ENCODE results near the gene GLYR1.
A peak's percentile ranks its signal among the peaks of the same experiment; 100 is the strongest.

GLYR1 gene

DNA sequence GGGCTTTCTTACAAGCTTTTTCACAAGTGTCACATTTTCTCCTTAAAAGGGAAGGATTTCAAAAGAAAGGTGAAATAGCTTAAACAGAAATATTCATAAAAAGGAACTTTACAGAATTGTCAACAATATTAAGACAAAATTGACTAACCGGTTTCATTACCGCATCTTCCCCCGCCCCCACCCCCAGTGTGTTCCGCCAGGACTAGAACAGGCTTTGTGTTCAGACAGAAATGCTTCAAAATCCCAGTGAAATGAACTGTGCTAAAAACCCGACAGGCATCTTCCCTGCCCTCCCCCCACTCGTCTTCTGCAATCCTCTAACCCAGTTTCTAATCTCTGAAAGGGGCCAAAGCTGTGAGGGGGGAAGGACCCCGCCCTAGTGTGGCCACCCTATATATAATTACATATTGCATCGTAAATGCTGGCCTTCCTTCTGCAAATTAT, 43.7 kb downstream of the GLYR1 start:
- no peak for DNase-seq

DNA sequence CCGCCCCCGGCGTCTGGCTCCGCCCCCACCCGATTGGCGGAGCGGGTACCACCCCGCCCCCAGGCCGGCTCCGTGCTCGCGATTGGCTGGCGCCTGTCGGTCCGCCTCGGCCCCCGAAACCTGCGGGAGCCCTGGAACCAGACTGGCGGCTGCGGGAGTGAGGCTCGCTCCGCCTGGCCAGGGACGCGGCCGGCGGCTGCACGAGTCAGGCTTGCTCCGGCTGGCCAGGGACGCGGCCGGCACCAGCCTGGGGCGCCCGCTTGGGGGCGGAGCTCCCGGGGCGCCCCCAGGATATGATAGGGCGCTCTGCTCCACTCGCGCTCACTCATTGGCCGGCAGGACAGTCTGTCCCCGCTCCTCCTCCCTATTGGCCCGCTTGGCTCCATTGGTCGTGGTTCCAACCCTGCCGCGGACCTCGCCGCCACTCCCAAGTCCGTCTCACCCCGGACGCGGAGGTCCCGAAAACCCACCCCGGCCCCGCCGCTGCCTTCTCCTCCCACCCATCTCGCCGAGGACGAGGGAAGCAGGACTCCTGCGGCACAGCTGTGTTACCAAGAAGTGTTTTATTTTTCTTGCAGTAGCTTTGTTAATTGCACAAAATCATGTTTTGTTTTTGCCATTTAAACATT, 44.3 kb downstream of the GLYR1 start:
- peak; percentile 93 for DNase-seq

DNA sequence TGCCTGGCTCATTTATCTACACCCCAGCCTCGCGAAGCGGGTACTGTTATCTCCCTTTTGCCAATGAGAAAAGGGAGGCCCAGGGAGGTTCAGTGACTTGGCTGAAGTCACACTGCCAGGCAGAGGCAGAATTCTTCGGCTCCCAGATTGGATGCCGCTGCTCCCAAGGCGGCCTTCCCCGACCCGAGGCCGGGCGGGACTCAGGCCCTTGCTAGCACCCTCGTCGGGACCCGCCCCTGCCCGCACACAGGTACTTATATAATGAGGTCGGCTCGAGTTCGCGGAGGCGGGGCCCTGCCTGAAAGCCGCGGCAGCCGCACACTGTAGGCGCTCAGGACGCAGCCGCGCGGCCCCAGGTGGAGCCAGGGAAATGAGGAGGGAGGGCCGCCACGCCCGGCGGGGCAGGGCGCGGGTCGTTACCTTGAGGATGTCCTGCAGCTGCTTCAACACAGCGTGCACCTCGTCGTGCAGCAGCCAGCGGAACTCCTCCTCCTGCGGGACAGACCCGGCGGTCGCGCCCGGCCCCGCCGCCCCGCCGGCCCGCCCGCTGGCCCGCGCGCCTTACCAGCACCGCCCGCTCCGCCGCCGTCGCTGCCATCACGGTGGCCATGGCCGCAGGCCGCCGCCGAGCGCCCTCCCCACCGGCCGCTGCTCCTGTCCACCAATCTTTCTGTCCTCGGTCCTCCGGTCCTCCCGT, 45.0 kb downstream of the GLYR1 start, which contains the start of gene ROGDI:
Gene ROGDI, minus strand, starts transcription at position 672 of the 697 bp plus-strand sequence. Its CDS starts 62 bp downstream, at position 610.
- DNase-seq, result peak; percentile 3

DNA sequence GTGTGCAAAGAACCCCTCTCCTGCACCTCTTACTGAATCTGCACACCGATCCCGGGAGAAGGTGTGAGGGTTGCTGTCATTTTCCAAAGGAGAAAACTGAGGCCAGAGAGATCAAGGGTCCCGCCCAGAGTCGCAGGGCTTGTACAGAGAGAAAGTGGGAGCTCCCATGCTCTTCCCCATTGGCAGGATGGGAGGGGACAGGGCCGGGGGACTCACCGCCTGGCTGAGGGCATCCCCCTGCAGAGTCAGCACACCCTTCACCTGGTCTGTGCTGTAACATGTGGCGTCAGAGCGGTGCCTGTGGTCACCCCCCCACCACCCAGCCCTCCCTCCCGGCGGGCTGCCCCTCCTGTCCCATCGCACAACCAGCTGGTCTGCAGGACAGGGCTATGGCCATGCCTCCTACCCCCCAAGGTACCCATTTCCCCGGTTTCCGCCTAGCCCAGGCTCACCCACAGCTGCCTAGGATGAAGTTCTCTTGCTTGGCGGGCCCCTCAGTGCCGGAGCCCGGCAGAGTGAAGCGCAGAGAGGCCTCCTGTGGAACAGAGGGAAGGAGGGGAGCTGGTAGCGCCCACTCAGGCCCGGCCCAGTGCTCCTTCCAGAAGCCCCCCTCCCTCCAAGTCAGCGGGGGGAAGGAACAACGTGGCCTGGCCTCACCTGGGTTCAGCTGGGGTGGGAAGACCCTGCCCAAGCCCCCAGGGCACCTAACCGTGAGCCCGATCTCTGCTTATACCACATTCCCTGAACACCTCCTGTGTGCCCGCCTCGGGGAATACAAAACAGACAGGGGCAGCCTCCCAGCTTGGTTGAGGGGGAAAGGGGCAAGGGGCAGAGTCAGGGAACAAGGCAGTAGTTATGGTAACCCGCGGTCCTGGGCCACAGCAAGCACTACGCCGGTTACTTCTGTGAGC, 45.8 kb downstream of the GLYR1 start:
- no peak for DNase-seq

DNA sequence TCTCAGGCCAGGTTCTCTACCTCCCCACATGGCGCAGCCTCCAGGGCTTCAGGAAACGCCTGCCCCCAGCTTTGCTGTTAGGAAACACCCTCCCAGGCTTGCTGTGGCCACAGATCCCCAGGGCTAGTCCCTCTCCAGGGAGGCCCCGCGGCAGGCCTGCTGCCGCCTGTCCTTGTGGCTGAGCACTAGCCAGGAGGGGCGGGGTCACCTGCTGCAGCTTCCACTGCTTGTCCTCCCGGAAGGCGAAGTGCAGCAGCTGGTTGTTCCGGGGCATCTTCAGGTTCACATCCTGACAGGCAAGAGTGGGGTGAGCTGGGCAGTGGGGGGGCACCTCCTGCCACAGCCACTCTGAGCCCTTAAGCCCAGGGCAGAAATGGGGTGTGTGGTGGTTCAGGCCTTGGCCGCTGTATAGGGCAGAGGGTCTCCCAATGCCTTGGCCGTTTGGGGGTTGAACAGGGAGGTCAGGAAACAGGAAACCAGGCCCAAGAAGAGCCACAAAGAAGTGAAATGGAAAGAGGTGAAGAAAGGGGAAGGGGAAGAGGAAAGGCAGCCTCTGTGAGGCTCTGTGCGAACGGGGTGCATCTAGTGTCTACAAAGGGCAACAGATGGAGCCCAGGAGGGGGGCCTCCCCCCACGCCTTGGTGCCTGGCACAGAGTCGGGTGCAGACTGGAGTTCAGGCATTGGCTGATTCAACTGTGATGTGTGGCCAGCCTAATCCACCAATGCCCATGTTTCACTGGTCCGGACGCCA, 46.6 kb downstream of the GLYR1 start:
- DNase-seq, result no peak

DNA sequence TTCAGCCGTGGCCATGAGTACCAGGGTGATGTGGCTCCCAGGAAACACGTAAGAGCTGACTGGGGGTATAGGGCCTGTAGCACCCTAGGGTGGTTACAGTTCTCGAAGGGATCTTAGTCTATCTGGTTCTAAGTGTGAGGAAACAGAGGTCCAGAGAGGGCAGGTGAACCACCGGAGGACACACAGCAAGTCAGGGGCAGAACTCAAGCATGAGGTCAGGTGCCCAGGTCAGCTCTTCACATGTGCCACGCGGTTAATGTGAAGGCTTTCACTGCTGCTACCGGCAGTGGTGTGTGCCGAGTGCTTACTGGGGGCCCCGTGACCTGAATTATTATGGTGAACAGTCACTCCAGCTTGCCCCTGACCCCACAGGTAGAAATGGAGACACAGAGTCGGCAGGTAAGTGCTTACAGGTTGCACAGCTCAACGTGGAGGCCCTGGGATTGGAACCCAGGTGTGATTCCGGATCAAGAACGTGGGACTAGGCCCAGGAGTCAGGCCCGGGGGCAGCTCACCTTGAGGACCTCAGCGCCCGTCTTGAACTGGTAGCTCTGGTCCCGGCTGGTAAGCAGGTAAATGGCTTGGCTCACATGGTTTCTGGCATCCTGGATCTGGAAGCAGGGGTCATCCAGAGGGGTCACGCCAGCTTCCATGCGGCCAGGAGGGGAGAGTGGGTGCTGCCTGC, 47.8 kb downstream of the GLYR1 start:
- no peak for DNase-seq

DNA sequence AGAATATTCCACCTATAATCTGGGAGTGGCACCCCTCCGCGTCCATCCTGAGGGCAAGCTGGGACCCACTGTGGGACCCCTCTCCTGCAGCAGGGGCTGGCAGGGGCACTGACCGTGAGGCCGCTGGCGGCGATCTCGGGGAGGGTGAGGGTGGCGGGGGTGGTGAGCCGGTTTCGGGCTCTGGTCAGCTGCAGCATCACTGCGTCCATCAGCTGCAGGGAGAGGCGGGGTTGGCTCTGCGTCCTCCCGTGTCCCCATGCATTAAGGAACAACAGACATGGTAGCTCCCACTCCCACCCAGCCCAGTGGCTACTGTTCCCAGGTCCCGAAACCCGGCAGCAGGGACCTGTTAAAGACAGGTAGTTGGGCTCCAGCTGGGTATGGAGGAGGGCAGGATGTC, 48.6 kb downstream of the GLYR1 start:
- DNase-seq, result no peak

DNA sequence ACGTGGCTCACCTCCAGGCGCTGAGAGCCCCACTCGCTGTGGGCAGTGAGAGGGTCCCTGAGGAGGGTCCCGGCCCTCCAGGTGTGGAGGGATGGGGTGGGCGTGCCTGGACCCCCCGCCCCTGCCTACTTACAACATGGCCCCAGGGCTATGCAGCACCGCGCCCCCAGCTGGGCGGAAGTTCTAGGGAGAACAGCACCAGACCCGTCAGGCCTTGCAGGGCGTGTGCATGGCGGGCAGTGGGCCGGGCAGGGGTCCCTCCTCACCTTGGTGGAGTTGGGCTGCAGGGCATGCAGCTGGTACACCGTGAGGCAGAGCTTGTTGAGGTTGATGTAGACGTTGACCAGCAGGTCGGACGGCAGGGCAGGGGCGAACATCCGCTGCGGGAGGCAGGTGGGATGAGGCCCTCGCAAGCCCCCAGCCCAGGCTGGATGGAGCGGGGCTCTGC, 49.3 kb downstream of the GLYR1 start:
- DNase-seq, result no peak

DNA sequence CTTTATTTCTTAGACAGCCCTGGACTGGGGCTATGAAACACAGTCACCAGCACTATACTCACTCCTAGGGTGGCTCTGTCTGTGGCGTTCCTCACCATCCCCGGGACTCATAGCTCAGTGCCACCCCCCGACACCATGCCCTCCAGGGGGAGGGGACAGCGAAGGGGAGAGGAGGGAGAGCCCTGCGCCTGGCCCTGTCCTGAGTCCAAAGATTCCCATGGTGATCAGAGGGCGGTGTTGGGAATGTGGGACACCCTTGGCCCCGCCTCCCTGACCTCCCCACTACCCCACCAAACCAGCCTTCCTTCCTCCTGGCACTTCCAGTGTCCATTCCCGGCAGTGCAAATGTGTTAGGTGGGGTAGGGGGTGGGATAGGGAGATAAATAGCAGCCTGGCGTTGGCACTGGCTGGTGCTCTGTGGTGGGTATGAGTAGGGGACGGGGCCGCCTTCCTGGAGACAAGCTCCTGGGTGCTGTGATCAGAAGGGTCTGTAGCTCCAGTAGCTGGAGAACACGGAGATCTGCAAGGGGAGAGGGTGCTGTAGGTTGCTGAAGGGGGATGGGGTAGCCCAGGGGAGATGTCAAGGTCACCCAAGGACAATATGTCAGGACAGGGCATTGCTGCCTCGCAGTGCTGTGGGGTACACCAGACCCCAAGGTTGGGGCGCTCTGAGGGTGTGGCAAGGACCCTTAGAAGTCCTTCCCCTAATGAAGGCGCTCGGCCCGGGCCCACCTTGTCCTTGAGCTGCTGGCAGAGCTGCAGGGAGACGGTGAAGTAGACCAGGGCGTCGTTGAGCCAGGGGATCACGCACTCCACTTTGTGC, 49.9 kb downstream of the GLYR1 start:
- no peak for DNase-seq

DNA sequence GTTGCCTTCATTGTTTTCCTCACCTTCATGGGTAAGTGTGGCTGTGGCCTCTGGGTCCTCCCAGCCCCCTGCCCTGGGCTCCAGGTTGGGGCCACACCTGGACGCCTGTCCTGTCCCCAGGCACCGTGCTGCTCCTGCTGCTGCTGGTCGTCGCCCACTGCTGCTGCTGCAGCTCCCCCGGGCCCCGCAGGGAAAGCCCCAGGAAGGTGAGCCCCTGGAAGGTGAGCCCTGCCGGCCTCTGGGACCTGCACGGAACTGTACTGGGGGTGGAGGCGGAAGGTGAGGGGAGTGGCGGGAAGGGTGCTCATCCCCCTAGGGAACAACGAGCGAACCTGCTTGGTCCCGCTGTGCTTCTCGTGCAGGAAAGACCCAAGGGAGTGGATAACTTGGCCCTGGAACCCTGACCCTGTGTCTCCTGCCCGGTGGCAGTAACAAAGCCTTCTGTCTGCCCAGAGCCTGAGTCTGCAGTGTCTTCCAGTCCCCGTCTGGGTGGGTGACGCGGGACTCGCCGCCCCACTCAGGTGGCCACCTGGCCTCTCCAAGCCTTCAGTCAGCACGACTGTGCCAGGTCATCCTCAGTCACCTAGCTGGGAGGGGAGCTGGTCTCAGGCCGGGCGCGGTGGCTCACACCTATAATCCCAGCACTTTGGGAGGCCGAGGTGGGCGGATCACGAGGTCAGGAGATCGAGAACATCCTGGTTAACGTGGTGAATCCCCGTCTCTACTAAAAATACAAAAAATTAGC, 51.1 kb downstream of the GLYR1 start:
- no peak for DNase-seq

DNA sequence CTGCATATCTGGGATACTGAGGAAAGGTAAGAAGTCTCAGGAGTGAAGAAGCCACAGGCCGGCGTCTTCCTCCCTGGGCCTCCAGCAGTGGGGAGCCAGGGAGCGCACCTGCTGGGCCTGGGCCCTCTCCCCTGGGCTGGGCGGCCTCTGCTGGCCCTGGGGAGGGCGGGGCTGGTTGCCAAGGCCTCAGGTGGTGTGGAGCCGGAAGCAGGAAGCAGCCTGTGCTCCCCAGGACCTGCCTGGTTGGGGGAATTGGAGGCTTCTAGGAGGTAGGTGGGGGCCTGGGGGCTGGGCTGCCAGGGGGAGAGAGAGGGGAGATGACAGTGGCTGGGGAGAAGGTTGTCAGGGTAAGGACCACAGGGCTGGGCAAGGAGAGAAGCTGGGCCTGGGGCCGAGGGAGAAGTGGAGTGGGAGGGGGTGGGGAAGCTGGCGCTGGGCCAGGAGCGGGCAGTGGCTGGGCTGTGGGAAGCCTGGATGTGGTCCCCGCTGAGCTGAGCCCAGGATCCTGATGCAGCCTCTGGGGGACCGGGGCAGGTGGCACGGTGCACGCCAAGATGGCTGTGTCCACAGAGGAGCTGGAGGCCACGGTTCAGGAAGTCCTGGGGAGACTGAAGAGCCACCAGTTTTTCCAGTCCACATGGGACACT, 51.8 kb downstream of the GLYR1 start, which contains the start of gene SMIM22:
Gene SMIM22, plus strand, starts transcription at position 189 of the 647 bp plus-strand sequence. Its CDS starts 366 bp downstream, at position 555.
- DNase-seq, result no peak

DNA sequence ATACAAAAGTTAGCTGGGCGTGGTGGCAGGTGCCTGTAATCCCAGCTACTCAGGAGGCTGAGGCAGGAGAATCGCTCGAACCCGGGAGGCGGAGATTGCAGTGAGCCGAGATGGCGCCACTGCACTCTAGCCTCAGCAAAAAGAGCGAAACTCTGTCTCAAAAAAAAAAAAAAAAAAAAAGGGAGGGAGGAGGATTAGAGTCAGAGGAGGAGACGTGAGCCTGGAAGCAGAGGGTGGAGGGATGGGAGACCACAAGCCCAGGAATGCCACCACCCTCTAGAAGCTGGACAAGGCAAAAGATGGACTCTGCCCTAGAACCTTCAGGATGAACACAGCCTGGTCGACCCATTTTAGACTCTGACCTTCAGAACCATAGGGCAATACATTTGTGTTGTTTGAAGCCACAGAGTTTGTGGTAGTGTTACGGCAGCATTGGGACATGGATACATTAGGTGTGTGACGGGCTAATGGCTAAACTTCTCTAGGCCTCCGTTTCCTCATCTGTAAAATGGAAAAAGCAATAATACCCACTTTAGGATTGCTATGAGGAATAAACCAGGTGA, 54.1 kb downstream of the GLYR1 start:
- DNase-seq, result no peak

DNA sequence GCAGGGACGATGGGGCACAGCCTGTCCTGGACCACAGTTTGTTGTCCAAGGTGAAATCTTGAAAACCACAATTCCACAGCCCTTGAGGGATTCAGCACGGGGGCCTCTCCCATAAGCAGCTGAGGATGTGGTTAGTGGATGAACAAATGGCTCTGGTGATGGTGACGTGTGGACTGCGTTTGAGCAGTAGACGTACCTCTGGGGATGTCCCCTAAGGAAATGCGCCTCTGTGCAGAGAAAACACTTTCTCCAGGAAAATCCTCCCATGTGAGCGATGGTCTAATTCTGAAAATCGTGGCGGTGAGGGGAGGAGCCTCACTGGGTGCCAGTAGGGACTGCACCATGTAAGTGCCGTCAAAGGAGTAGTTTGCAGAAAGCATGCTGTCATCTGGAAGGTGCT, 56.2 kb downstream of the GLYR1 start:
- no peak for DNase-seq

DNA sequence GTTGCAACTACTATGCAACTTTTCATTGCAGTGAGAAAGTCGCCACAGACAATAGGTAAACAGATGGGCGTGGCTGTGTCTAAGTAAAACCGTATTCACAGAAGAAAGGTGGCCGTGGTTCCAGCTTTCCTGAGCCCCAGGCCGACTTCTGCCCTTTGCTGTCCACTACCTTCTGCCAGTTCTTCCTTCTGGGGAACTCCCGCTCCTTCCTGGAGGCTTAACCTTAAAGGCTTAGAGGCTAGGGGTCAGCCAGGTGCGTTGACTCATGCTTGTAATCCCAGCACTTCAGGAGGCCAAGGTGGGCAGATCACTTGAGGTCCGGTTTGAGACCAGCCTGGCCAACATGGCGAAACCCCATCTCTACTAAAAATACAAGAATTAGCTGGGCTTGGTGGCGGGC, 56.8 kb downstream of the GLYR1 start:
- DNase-seq, result no peak

DNA sequence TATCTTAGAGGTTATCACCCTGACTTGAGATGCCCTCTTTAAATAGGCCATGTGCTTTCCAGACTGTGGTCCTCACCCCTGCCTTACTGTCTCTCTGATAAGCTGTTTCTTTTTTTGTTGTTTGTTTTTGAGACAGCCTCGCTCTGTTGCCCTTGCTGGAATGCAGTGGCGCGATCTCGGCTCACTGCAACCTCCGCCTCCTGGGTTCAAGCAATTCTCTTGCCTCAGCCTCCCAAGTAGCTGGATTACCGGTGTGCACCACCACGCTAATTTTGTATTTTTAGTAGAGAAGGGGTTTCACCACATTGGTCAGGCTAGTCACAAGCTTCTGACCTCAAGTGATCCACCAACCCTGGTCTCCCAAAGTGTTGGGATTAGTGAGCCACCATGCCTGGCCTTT, 58.2 kb downstream of the GLYR1 start:
- DNase-seq, result no peak

DNA sequence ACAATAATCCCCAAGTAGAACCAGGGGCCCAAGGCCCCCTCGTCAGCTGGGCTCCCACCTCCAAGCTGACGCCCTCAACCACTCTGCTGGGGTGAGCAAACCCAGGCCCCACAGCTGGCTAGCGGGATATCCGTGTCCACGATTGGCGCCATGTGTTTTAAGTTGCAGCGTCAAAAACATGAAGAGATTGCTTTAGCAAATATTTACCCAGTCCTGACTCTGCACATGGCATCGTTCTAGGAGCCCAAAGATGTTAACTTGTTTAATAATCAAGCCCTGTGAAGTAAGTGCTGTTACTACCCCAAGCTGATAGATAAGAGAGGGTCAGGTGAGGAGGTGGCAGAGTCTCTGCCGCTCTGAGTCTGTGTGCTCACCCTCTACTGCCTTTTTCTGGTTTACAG, 58.6 kb downstream of the GLYR1 start:
- DNase-seq, result no peak

DNA sequence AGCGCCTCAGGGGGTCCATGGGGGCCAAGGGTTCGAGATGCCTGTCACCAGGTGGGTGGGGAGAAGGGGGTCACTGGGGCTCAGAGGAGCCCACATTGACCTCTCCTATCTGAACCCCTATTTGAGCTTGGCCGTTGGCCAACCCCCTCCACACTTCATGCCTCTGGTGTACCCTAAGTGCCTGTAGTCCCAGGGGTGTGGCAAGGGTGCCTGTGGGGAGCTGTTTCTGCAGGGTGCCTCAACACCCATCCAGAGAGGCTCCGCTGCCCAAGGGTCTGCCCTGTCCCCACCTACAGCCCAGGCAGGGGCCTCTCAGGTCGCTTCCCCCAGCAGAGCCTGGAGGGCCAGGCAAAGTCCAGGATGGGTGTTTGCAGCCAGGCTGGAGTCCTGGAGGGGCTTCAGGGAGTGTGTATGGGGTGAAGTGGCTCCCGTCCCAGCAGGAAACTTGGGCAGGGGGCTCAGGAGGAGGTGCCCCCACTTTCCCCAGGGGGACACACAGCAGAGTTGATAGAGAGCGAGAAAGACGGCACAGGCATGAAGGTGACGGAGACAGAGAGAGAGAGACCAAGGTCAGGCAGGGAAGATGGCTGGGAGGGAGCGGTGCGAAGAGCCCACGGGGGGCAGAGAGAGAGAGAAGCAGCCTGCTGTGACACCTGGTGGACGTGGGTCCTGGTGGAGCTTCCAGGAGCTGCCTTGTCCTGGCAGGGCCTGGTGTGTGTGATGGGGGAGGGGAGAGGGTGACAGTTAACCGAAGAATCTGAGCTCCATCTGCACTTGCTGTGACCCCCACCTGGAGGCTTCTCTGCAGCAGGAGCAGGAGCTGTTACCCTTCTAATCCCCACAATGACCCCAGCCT, 59.2 kb downstream of the GLYR1 start, which contains the start of gene SEPTIN12:
Gene SEPTIN12, minus strand, starts transcription at position 719 of the 856 bp plus-strand sequence. Its CDS starts 700 bp downstream, at position 19.
- no peak for DNase-seq

DNA sequence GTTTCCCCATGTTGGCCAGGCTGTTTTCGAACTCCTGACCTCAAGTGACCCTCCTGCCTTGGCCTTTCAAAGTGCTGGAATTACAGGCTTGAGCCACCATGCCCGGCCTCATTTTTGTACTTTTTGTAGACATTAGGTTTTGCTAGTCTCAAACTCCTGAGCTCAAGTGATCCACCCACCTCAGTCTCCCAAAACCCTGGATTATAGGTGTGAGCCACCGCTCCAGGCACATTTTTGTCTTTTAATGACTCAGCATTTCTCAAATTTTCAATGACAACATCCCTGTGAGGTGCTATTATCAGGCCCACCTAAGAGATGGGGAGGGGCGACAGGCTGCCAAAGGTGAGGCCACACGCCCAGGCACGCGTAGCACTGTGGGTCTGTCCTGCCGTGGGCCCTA, 60.0 kb downstream of the GLYR1 start:
- DNase-seq, result no peak

Measured in HCEC 1CT (cell line).